GM23338 (cell line): ENCODE data around the gene NKAIN2. TPM values are rescaled to one million over a fixed set of nuclear protein-coding genes. Genes with fewer than 3 reads are reported as not detected.

ENCODE experiments used
- ATAC-seq: fragments of 200-7000 bp; cut with Tn5 transposase; 3 replicates; pipeline ENCODE4 v1.9.1; 2020
- DNase-seq: peaks from one replicate; pipeline ENCODE4 v3.0.0-alpha.2; 2015; ENCODE audit warnings: low spot score
- H2AFZ ChIP-seq: fragments of 200-600 bp; sonication (generic); 2 replicates; pipeline ENCODE4 v1.8.0; 2016; ENCODE audit warnings: antibody characterized with exemption, mild to moderate bottlenecking, moderate library complexity
- H3F3A ChIP-seq: fragments of 200-600 bp; sonication (generic); replicated peaks from 2 replicates; pipeline ENCODE4 v1.8.0; 2017; ENCODE audit warnings: antibody characterized with exemption, mixed run types, low read depth
- H3K27ac ChIP-seq: fragments of 200-600 bp; sonication (generic); 2 replicates; pipeline ENCODE4 v1.6.1; 2016; ENCODE audit warnings: low read depth
- H3K27me3 ChIP-seq: fragments of 200-600 bp; sonication (generic); 2 replicates; pipeline ENCODE4 v1.8.0; 2016; ENCODE audit warnings: mild to moderate bottlenecking, mixed run types, moderate library complexity; ENCODE audit not compliant: insufficient read depth
- H3K36me3 ChIP-seq: fragments of 200-600 bp; sonication (generic); 2 replicates; pipeline ENCODE4 v1.8.0; 2016; ENCODE audit warnings: mild to moderate bottlenecking; ENCODE audit not compliant: insufficient read depth
- H3K4me1 ChIP-seq: fragments of 200-600 bp; sonication (generic); 2 replicates; pipeline ENCODE4 v1.8.0; 2016; ENCODE audit warnings: mild to moderate bottlenecking, moderate library complexity; ENCODE audit not compliant: insufficient read depth
- H3K4me2 ChIP-seq: fragments of 200-600 bp; sonication (generic); 2 replicates; pipeline ENCODE4 v1.7.1; 2017; ENCODE audit warnings: mixed run types
- H3K4me3 ChIP-seq: fragments of 200-600 bp; sonication (generic); 2 replicates; pipeline ENCODE4 v1.6.1; 2016; ENCODE audit warnings: mixed run types
- H3K79me2 ChIP-seq: fragments of 200-600 bp; sonication (generic); replicated peaks from 2 replicates; pipeline ENCODE4 v1.8.0; 2017; ENCODE audit warnings: mild to moderate bottlenecking; ENCODE audit not compliant: insufficient read depth
- H3K9me2 ChIP-seq: fragments of 200-600 bp; sonication (generic); 2 replicates; pipeline ENCODE4 v1.8.0; 2017; ENCODE audit not compliant: insufficient read depth
- H4K20me1 ChIP-seq: fragments of 200-600 bp; sonication (generic); replicated peaks from 2 replicates; pipeline ENCODE4 v1.8.0; 2017; ENCODE audit warnings: mild to moderate bottlenecking; ENCODE audit not compliant: insufficient read depth
- H3K27ac Mint-ChIP-seq: 2 replicates; pipeline ENCODE4 v1.8.0; 2020; ENCODE audit warnings: inconsistent platforms, mild to moderate bottlenecking, moderate library complexity, mixed read lengths
- H3K27me3 Mint-ChIP-seq: 3 replicates; pipeline ENCODE4 v1.8.0; 2022; ENCODE audit warnings: low read depth, mild to moderate bottlenecking, moderate library complexity, mixed read lengths, inconsistent platforms; ENCODE audit not compliant: insufficient read depth, poor library complexity
- H3K36me3 Mint-ChIP-seq: 3 replicates; pipeline ENCODE4 v1.8.0; 2021; ENCODE audit warnings: low read depth, mild to moderate bottlenecking, inconsistent platforms, moderate library complexity, mixed read lengths
- H3K4me1 Mint-ChIP-seq: 3 replicates; pipeline ENCODE4 v1.8.0; 2020; ENCODE audit warnings: mild to moderate bottlenecking, inconsistent platforms, mixed read lengths
- H3K4me3 Mint-ChIP-seq: 3 replicates; pipeline ENCODE4 v1.8.0; 2021; ENCODE audit warnings: moderate library complexity, mild to moderate bottlenecking, inconsistent platforms, mixed read lengths
- H3K9me3 Mint-ChIP-seq: 3 replicates; pipeline ENCODE4 v1.8.0; 2020; ENCODE audit warnings: moderate library complexity, mild to moderate bottlenecking, inconsistent platforms, mixed read lengths
- CTCF ChIP-seq, 2 experiments: fragments of 200-600 bp in 1 of 2; sonication (generic) in 1 of 2; conservative IDR thresholded peaks; 2 replicates each; pipeline versions ENCODE4 v1.5.1 to v1.6.1; 2016 to 2017; ENCODE audit warnings: antibody characterized with exemption in 2 of 2, low read depth in 2 of 2, mild to moderate bottlenecking in 2 of 2, moderate library complexity in 1 of 2
- ETS1 ChIP-seq: IDR thresholded peaks from 2 replicates; pipeline ENCODE4 v1.6.1; 2016; ENCODE audit warnings: antibody characterized with exemption
- EZH2 ChIP-seq: fragments of 200-600 bp; sonication (generic); IDR thresholded peaks from one replicate; pipeline ENCODE4 v1.8.0; 2017; ENCODE audit warnings: antibody characterized with exemption, mild to moderate bottlenecking, low read depth; ENCODE audit not compliant: unreplicated experiment
- EZH2phosphoT487 ChIP-seq: fragments of 200-600 bp; sonication (generic); IDR thresholded peaks from one replicate; pipeline ENCODE4 v1.8.1; 2018; ENCODE audit warnings: antibody characterized with exemption; ENCODE audit not compliant: unreplicated experiment
- ZNF462 ChIP-seq: fragments of 250-450 bp; sonication (Bioruptor Pico); IDR thresholded peaks from 2 replicates; pipeline ENCODE4 v1.5.0; 2020; ENCODE audit warnings: mild to moderate bottlenecking, moderate library complexity
- polyA plus RNA-seq: library from polyadenylated mRNA; unstranded; fragments of >200 nt; fragmentation: Nextera tagmentation; extraction: Ambion mirVana; gene quantifications from 2 replicates; pipeline ENCODE4 v1.2.1, GENCODE V29; 2016
- total RNA-seq: library from RNA; depleted of rRNA; stranded (reverse); fragments of >200 nt; shearing (Covaris generic); gene quantifications from 2 replicates; pipeline ENCODE4 v1.2.3, GENCODE V29; 2014

Gene NKAIN2
- total and polyA plus RNA-seq, 2 experiments from 2014 or later: 0.39 to 1.1 TPM

- no peak overlapping the region for H3K27ac Mint-ChIP-seq
- no peaks in the 10 kb centered on the region for H3K79me2 ChIP-seq
- H3K4me1 Mint-ChIP-seq: peaks cover 6% of the 10 kb centered on the region
- H3K9me2 ChIP-seq: peaks cover 5% of the 10 kb centered on the region
- H3K27ac ChIP-seq: no peak overlapping the region
- no peaks in the 10 kb centered on the region for H4K20me1 ChIP-seq
- H3F3A ChIP-seq: no peaks in the 10 kb centered on the region
- DNase-seq (no peak), ATAC-seq (no peak)
- H3K4me1 ChIP-seq: peaks cover 8% of the 10 kb centered on the region
- H3K4me2 ChIP-seq: no peak overlapping the region
- TF ChIP-seq ETS1: no peak
- TF ChIP-seq CTCF (conservative IDR thresholded peaks at IDR 0.05; ENCODE audit: low read depth in 2 of 2): no peak
- TF ChIP-seq EZH2phosphoT487: no peak
- no peak for TF ChIP-seq EZH2
- H3K36me3 ChIP-seq: no peaks in the 10 kb centered on the region
- H3K27me3 Mint-ChIP-seq: no peaks in the 10 kb centered on the region
- H3K27me3 ChIP-seq: no peaks in the 10 kb centered on the region
- no peaks in the 10 kb centered on the region for H3K36me3 Mint-ChIP-seq
- H3K4me3 Mint-ChIP-seq: no peak overlapping the region
- H3K9me3 Mint-ChIP-seq: no peaks in the 10 kb centered on the region
- H3K4me3 ChIP-seq: no peak overlapping the region
- peak overlapping the region; percentile 49; the same call in 1 of the 2 replicates for H2AFZ ChIP-seq
Measured at GRCh38 chr6:124536842-124537191, 733.2 kb downstream of the NKAIN2 start.

GRCh38 chr6:124539096-124539495 lies 735.4 kb downstream of the NKAIN2 start:
- H3K9me2 ChIP-seq: no peaks in the 10 kb centered on the region; the same call in 1 of the 2 replicates
- no peaks in the 10 kb centered on the region for H3K79me2 ChIP-seq
- ATAC-seq: no peak
- no peaks in the 10 kb centered on the region for H4K20me1 ChIP-seq
- TF ChIP-seq ZNF462 (CRISPR knock-in tag): no peak
- Mint-ChIP-seq H3K9me3 (no peaks in the 10 kb centered on the region), H3K4me1 (peaks cover 6% of the 10 kb centered on the region), H3K4me3 (no peak overlapping the region), H3K36me3 (no peaks in the 10 kb centered on the region), H3K27ac (no peak overlapping the region), H3K27me3 (no peaks in the 10 kb centered on the region)
- no peak overlapping the region for H3K4me3 ChIP-seq
- H3K36me3 ChIP-seq: no peaks in the 10 kb centered on the region
- no peak overlapping the region for H3K4me2 ChIP-seq
- H3K4me1 ChIP-seq: peaks cover 8% of the 10 kb centered on the region
- H3K27me3 ChIP-seq: no peaks in the 10 kb centered on the region
- no peak for DNase-seq
- H3F3A ChIP-seq: no peaks in the 10 kb centered on the region
- no peak overlapping the region for H3K27ac ChIP-seq
- H2AFZ ChIP-seq: no peak overlapping the region
